Memory B cell (primary cell): Measurements from ENCODE around the gene RIMOC1.
"Not testable (repeated sequence)": the region's sequence is repeated elsewhere in the genome, so short reads cannot be mapped to it uniquely, and the experiment has no call there.

Experiments used
- ATAC-seq: fragments of 150-1000 bp; cut with Tn5 transposase; 2 replicates; pipeline ENCODE4 v1.10.0; 2021; ENCODE audit warnings: low read depth, mild to moderate bottlenecking, moderate library complexity
- DNase-seq, 2 donors: peaks; one replicate each; pipeline ENCODE4 v3.0.0; 2022; ENCODE audit warnings: low spot score in 2 of 2
- H3K27ac Mint-ChIP-seq: one replicate; pipeline ENCODE4 v1.8.0; 2022; ENCODE audit warnings: mild to moderate bottlenecking, moderate library complexity, mixed read lengths
- H3K27me3 Mint-ChIP-seq: one replicate; pipeline ENCODE4 v1.8.0; 2022; ENCODE audit warnings: mixed read lengths
- H3K36me3 Mint-ChIP-seq: one replicate; pipeline ENCODE4 v1.8.0; 2022; ENCODE audit warnings: mild to moderate bottlenecking, mixed read lengths
- H3K4me1 Mint-ChIP-seq: one replicate; pipeline ENCODE4 v1.8.0; 2022; ENCODE audit warnings: mixed read lengths
- H3K4me3 Mint-ChIP-seq: one replicate; pipeline ENCODE4 v1.8.0; 2022; ENCODE audit warnings: mild to moderate bottlenecking, moderate library complexity, mixed read lengths
- H3K9me3 Mint-ChIP-seq: one replicate; pipeline ENCODE4 v1.8.0; 2022; ENCODE audit warnings: mixed read lengths

RIMOC1 gene

GRCh38 chr5:41908374-41909079 is 4.4 kb downstream of the RIMOC1 start:
- H3K27me3 Mint-ChIP-seq = no peaks in the 10 kb centered on the region
- ATAC-seq (no peak), DNase-seq (no peak)
- H3K36me3 Mint-ChIP-seq = peaks cover 24% of the 10 kb centered on the region
- no peaks in the 10 kb centered on the region for H3K9me3 Mint-ChIP-seq
- H3K4me3 Mint-ChIP-seq = no peak overlapping the region
- H3K27ac Mint-ChIP-seq = no peak overlapping the region
- H3K4me1 Mint-ChIP-seq = peaks cover 18% of the 10 kb centered on the region

- ATAC-seq (no peak), DNase-seq (no peak)
- Mint-ChIP-seq H3K27me3 (no peaks in the 10 kb centered on the region), H3K4me3 (no peak overlapping the region), H3K36me3 (peaks cover 38% of the 10 kb centered on the region), H3K4me1 (peaks cover 12% of the 10 kb centered on the region), H3K27ac (peak overlapping the region; percentile 70), H3K9me3 (no peaks in the 10 kb centered on the region)
Observed at GRCh38 chr5:41918105-41918504, 14.0 kb downstream of the RIMOC1 start.

GRCh38 chr5:41921166-41921565 is 17.0 kb downstream of the RIMOC1 start:
- H3K4me1 Mint-ChIP-seq = peaks cover 16% of the 10 kb centered on the region
- H3K4me3 Mint-ChIP-seq = no peak overlapping the region
- H3K36me3 Mint-ChIP-seq = peaks cover 26% of the 10 kb centered on the region
- H3K9me3 Mint-ChIP-seq = no peaks in the 10 kb centered on the region
- H3K27me3 Mint-ChIP-seq = no peaks in the 10 kb centered on the region
- DNase-seq = no peak
- peak overlapping the region; percentile 41 for H3K27ac Mint-ChIP-seq
- no peak for ATAC-seq

GRCh38 chr5:41921874-41922273 is 17.7 kb downstream of the RIMOC1 start:
- Mint-ChIP-seq H3K9me3 (no peaks in the 10 kb centered on the region), H3K27ac (no peak overlapping the region), H3K27me3 (no peaks in the 10 kb centered on the region), H3K4me1 (peaks cover 18% of the 10 kb centered on the region), H3K4me3 (no peak overlapping the region), H3K36me3 (peaks cover 25% of the 10 kb centered on the region)
- no peak for DNase-seq
- ATAC-seq = no peak

GRCh38 chr5:41924526-41924871 is 20.4 kb downstream of the RIMOC1 start:
- Mint-ChIP-seq H3K4me1 (peaks cover 11% of the 10 kb centered on the region), H3K4me3 (peak overlapping the region; percentile 91), H3K36me3 (peaks cover 8% of the 10 kb centered on the region), H3K27ac (peak overlapping the region; percentile 99), H3K9me3 (no peaks in the 10 kb centered on the region), H3K27me3 (no peaks in the 10 kb centered on the region)
- ATAC-seq (no peak), DNase-seq (no peak)

GRCh38 chr5:41924872-41925554 is 20.9 kb downstream of the RIMOC1 start, which contains the start of gene FBXO4:
Gene FBXO4 (plus strand): TSS chr5:41925281. CDS start chr5:41925310, 29 bp downstream.
- peak; percentile 83 for ATAC-seq
- Mint-ChIP-seq H3K4me3 (peak within 1 kb of the TSS; percentile 91), H3K9me3 (no peaks in the 10 kb centered on the region), H3K27me3 (no peaks in the 10 kb centered on the region), H3K4me1 (peaks cover 11% of the 10 kb centered on the region), H3K27ac (peak within 1 kb of the TSS; percentile 99), H3K36me3 (peaks cover 3% of the 10 kb centered on the region)
- peak; percentile 87 for DNase-seq

GRCh38 chr5:41925555-41925951 is 21.4 kb downstream of the RIMOC1 start:
- Mint-ChIP-seq H3K27me3 (no peaks in the 10 kb centered on the region), H3K27ac (peak overlapping the region; percentile 99), H3K4me3 (peak overlapping the region; percentile 91), H3K9me3 (no peaks in the 10 kb centered on the region), H3K36me3 (peaks cover 2% of the 10 kb centered on the region), H3K4me1 (peaks cover 11% of the 10 kb centered on the region)
- ATAC-seq (no peak), DNase-seq (no peak)

GRCh38 chr5:41927604-41928003 is 23.5 kb downstream of the RIMOC1 start:
- Mint-ChIP-seq H3K27ac (no peak overlapping the region), H3K36me3 (peaks cover 17% of the 10 kb centered on the region), H3K9me3 (no peaks in the 10 kb centered on the region), H3K27me3 (no peaks in the 10 kb centered on the region), H3K4me3 (no peak overlapping the region), H3K4me1 (peaks cover 7% of the 10 kb centered on the region)
- DNase-seq (no peak), ATAC-seq (no peak)

GRCh38 chr5:41929035-41929434 is 24.9 kb downstream of the RIMOC1 start:
- H3K27ac Mint-ChIP-seq = no peak overlapping the region
- DNase-seq (no peak), ATAC-seq (no peak)
- no peak overlapping the region for H3K4me3 Mint-ChIP-seq
- H3K9me3 Mint-ChIP-seq = no peaks in the 10 kb centered on the region
- H3K27me3 Mint-ChIP-seq = no peaks in the 10 kb centered on the region
- peaks cover 7% of the 10 kb centered on the region for H3K4me1 Mint-ChIP-seq
- H3K36me3 Mint-ChIP-seq = peaks cover 22% of the 10 kb centered on the region

- Mint-ChIP-seq H3K4me3 (no peak overlapping the region), H3K9me3 (no peaks in the 10 kb centered on the region), H3K27me3 (no peaks in the 10 kb centered on the region), H3K36me3 (peaks cover 28% of the 10 kb centered on the region), H3K4me1 (no peaks in the 10 kb centered on the region), H3K27ac (no peak overlapping the region)
- no peak for DNase-seq
- no peak for ATAC-seq
Observed at GRCh38 chr5:41932770-41933169, 28.6 kb downstream of the RIMOC1 start.

GRCh38 chr5:41935544-41935943 is 31.4 kb downstream of the RIMOC1 start:
- DNase-seq (no peak), ATAC-seq (no peak)
- no peak overlapping the region for H3K27ac Mint-ChIP-seq
- no peak overlapping the region for H3K4me3 Mint-ChIP-seq
- no peaks in the 10 kb centered on the region for H3K27me3 Mint-ChIP-seq
- H3K36me3 Mint-ChIP-seq = peaks cover 35% of the 10 kb centered on the region
- H3K9me3 Mint-ChIP-seq = no peaks in the 10 kb centered on the region
- no peaks in the 10 kb centered on the region for H3K4me1 Mint-ChIP-seq

GRCh38 chr5:41940641-41941040 is 36.5 kb downstream of the RIMOC1 start:
- H3K36me3 Mint-ChIP-seq = peaks cover 14% of the 10 kb centered on the region
- H3K9me3 Mint-ChIP-seq = no peaks in the 10 kb centered on the region
- H3K4me3 Mint-ChIP-seq = no peak overlapping the region
- no peaks in the 10 kb centered on the region for H3K27me3 Mint-ChIP-seq
- no peak for ATAC-seq
- no peaks in the 10 kb centered on the region for H3K4me1 Mint-ChIP-seq
- DNase-seq = no peak
- no peak overlapping the region for H3K27ac Mint-ChIP-seq

- not testable (repeated sequence) for H3K36me3 Mint-ChIP-seq, DNase-seq, H3K4me3 Mint-ChIP-seq, H3K27me3 Mint-ChIP-seq, H3K4me1 Mint-ChIP-seq, ATAC-seq, H3K27ac Mint-ChIP-seq, H3K9me3 Mint-ChIP-seq
Observed at GRCh38 chr5:41945332-41945955, 41.3 kb downstream of the RIMOC1 start.

GRCh38 chr5:41951224-41951623 is 47.1 kb downstream of the RIMOC1 start:
- Mint-ChIP-seq H3K4me1 (no peaks in the 10 kb centered on the region), H3K27ac (no peak overlapping the region), H3K27me3 (no peaks in the 10 kb centered on the region), H3K9me3 (peaks cover 6% of the 10 kb centered on the region), H3K4me3 (no peak overlapping the region), H3K36me3 (peaks cover 2% of the 10 kb centered on the region)
- no peak for DNase-seq
- no peak for ATAC-seq
